LNCAP (cell line): Measurements from ENCODE around the gene SIRPA.

Experiments used
- TF ChIP-seq, protein P1 (sequence below): fragments of 450-650 bp; IDR thresholded peaks from 2 replicates; pipeline ENCODE4 v1.5.1; 2017; ENCODE audit warnings: mild to moderate bottlenecking

SIRPA gene

DNA sequence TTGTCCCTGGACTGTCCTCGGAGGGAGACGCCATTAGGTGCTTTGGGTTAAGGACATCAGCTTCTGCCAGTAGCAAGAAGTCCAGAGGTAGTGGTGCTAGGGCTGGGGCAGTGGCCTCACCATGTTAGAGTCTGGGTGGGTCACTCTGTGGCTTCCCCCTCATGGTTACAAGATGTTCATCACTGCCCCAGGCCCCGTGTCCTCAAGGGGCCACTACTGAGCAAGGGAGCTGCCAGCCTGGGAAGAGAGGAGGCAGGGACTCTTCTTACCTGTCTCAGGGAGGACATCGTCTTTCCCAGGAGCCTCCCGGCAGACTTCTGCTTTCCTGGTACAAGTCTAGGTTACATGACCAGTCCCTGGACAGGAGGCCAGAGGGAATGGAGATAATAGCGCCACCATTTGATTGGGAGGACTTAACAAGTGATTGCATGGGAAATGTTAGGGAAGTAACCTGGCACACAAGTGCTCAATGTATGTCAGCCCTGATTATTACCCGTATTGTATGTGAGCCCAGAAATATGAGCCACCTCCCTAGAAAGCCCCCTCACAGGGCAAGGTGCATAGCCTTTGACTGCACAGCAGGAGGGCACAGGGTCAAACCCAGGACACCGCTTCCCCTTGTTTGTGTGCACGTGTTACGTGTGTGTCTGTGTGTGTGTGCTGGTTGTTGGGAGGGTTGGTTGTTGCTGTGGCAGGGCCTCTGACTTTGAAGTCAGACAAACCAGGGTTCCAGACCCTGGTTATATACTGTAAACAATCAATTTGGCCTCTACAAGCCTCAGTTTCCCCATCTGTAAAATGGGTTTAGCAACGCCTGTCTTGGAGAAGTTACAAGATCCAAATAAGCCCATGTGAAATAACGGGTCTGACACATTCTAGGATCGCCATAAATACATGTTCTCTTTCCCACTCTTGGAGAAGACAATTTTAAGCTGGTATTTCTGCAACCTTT, 30.0 kb downstream of the SIRPA start:
- TF ChIP-seq, protein P1, sequence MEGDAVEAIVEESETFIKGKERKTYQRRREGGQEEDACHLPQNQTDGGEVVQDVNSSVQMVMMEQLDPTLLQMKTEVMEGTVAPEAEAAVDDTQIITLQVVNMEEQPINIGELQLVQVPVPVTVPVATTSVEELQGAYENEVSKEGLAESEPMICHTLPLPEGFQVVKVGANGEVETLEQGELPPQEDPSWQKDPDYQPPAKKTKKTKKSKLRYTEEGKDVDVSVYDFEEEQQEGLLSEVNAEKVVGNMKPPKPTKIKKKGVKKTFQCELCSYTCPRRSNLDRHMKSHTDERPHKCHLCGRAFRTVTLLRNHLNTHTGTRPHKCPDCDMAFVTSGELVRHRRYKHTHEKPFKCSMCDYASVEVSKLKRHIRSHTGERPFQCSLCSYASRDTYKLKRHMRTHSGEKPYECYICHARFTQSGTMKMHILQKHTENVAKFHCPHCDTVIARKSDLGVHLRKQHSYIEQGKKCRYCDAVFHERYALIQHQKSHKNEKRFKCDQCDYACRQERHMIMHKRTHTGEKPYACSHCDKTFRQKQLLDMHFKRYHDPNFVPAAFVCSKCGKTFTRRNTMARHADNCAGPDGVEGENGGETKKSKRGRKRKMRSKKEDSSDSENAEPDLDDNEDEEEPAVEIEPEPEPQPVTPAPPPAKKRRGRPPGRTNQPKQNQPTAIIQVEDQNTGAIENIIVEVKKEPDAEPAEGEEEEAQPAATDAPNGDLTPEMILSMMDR = no peak

DNA sequence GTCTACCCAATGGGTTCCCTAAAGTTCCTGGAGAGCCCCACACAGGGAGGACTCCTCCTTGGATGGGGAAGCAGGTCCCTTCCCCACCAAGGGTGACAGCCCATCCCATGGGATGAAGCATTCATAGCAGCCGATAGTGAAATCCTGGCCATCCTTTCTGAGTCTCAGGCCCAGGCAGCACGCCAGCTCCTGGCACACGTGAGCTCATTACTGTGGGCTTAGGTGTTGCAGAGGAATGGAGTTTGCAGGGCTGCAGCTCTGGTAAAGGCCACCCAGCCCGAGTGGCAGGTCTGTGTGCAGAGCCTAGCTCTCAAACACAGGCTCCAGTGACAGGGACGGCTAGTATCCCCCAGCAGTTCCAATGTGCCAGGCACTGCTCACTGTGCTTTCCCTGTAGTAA, 31.0 kb downstream of the SIRPA start:
- TF ChIP-seq, protein P1 = no peak

DNA sequence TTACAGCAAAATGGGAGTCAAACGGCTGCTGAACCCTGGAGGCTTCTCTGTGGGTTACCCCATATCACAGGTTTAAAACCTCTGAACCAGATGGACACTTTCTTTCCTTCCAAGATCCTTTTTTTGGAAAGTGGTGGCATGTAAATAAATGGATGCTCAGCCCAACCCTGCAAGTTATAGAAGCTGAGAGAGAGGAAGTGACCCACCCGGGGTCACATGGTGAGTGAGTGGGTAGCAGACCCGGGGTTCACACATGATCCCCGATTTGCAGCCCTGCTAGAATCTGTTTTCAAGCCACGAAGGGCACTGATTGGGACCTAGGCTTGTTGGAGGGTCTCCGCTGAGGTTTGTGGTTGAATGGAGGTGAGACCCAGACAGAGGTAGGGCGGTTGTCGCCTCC, 32.0 kb downstream of the SIRPA start:
- TF ChIP-seq, protein P1 = no peak

DNA sequence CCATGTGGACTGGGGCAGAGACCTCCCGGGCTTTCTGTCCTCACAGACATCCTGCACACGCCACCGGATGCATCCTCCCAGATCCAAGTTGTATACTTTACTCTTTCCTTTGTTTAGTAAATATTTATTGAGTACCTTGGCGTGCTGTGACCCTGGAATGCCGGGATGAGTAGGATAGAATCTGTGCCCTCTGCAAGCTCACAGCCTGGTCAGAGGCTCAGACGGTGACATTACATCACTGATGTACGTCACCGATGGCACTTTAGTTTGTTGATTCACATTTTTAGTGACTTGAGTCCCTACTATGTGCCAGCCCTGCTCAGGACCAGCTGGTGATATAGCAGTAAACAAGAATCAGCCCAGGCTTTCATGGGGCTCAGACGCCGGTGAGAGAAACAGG, 32.9 kb downstream of the SIRPA start:
- TF ChIP-seq, protein P1 = no peak

DNA sequence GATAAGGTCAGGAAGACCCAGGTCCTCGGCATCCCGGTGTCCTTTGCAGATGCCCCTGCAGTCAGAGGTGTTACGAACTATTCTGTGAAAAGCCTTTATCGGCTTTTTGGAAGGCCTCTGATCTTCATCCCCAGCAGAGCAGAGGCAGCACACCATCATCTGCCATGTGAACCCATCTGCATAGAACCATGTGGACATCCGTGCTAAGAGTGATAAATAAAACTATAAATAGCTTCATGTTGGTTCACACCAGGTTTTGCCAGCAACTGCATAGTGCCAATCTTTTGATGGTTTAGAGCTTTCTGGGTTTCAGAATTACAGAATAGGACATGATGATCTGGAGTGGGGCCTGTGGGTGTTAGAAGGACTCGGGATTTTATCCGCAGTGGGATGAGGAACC, 33.6 kb downstream of the SIRPA start:
- TF ChIP-seq, protein P1 = no peak

DNA sequence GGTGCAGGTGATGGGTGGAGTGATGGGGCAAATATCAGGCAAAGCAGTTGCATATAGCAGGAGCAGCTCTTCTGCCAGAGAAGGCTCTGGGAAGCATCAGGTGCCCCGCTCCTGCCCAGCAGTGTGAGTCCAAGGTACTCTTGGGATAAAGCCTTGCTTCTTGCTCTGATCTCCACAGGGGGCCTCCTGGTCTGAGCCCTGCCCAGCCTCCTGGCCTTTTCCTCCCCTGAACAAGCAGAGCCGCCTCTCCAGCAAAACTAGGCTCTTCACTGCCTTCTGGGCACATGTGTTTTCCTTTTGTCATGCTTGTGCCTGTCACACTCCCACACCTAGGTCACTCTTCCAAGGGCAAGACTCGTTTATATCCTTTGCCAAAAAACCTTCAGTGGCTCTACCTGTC, 34.3 kb downstream of the SIRPA start:
- TF ChIP-seq, protein P1 = no peak

DNA sequence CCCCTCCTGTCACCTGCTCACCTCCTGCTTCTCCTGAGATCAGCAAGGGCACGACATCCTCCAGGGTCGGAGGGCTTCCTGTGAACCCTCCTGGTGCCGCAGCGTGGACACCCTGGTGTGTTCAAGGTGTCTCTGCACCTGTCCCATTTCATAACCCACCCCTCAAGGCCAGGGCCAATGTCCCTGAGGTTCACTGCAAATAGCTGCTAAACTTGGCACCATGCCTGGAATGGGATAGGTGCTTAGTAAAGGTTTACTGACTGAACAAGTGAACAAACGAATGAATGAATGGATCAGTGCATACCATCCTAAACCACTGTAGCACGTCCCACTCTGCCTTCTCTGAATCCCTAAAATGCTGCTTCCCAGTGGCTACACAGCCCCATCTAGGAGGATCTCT, 35.0 kb downstream of the SIRPA start:
- TF ChIP-seq, protein P1 = no peak
